ENCODE results near the gene FYN.
"Not testable (repeated sequence)": the region's sequence is repeated elsewhere in the genome, so short reads cannot be mapped to it uniquely, and the experiment has no call there.

FYN gene

GRCh38 chr6:111788379-111789276 is 84.6 kb downstream of the FYN start:
- Histone ChIP-seq H3K27ac (ENCODE audit: low read depth, low read length) (no peak overlapping the region), H3K4me2 (ENCODE audit: low read length) (no peak overlapping the region), H3K4me3 (ENCODE audit: low read length) (no peak overlapping the region), H3F3A (ENCODE audit: control insufficient read depth, insufficient read depth) (no peaks in the 10 kb centered on the region), H4K20me1 (ENCODE audit: control insufficient read depth, insufficient read depth, low read depth, low read length) (no peaks in the 10 kb centered on the region), H3K79me2 (ENCODE audit: control insufficient read depth, low read length) (no peaks in the 10 kb centered on the region), H3K4me1 (ENCODE audit: control insufficient read depth, low read length) (no peaks in the 10 kb centered on the region), H3K27me3 (ENCODE audit: control insufficient read depth, low read length) (no peaks in the 10 kb centered on the region), H3K36me3 (ENCODE audit: control insufficient read depth, low read length) (no peaks in the 10 kb centered on the region), H3K9me2 (replicated peaks; ENCODE audit: control insufficient read depth, low read length) (no peaks in the 10 kb centered on the region), H3K9me3 (ENCODE audit: control insufficient read depth, insufficient read depth, low read length) (no peaks in the 10 kb centered on the region)
- TF ChIP-seq CTCF (IDR thresholded peaks at IDR 0.05; ENCODE audit: low read depth, low read length, poor library complexity, severe bottlenecking) (no peak), EZH2phosphoT487 (IDR thresholded peaks at IDR 0.05; ENCODE audit: borderline replicate concordance, low read length) (no peak)

- H3K4me2 ChIP-seq (ENCODE audit: low read length); H3K9me3 ChIP-seq (ENCODE audit: control insufficient read depth, insufficient read depth, low read length); H3K27me3 ChIP-seq (ENCODE audit: control insufficient read depth, low read length); H4K20me1 ChIP-seq (ENCODE audit: control insufficient read depth, insufficient read depth, low read depth, low read length); H3K36me3 ChIP-seq (ENCODE audit: control insufficient read depth, low read length); H3K9me2 ChIP-seq (replicated peaks; ENCODE audit: control insufficient read depth, low read length); H3K4me1 ChIP-seq (ENCODE audit: control insufficient read depth, low read length); H3F3A ChIP-seq (ENCODE audit: control insufficient read depth, insufficient read depth); H3K4me3 ChIP-seq (ENCODE audit: low read length); H3K79me2 ChIP-seq (ENCODE audit: control insufficient read depth, low read length); H3K27ac ChIP-seq (ENCODE audit: low read depth, low read length): not testable (repeated sequence)
These were observed 87.1 kb downstream of the FYN start for GRCh38 chr6:111786151-111786550.

- Histone ChIP-seq H3K27ac (ENCODE audit: low read depth, low read length) (no peak overlapping the region), H3K79me2 (ENCODE audit: control insufficient read depth, low read length) (no peaks in the 10 kb centered on the region), H3K27me3 (ENCODE audit: control insufficient read depth, low read length) (no peaks in the 10 kb centered on the region), H3F3A (ENCODE audit: control insufficient read depth, insufficient read depth) (no peaks in the 10 kb centered on the region), H3K9me2 (replicated peaks; ENCODE audit: control insufficient read depth, low read length) (no peaks in the 10 kb centered on the region), H4K20me1 (ENCODE audit: control insufficient read depth, insufficient read depth, low read depth, low read length) (no peaks in the 10 kb centered on the region), H3K36me3 (ENCODE audit: control insufficient read depth, low read length) (no peaks in the 10 kb centered on the region), H3K9me3 (ENCODE audit: control insufficient read depth, insufficient read depth, low read length) (no peaks in the 10 kb centered on the region), H3K4me1 (ENCODE audit: control insufficient read depth, low read length) (no peaks in the 10 kb centered on the region), H3K4me3 (ENCODE audit: low read length) (no peak overlapping the region), H3K4me2 (ENCODE audit: low read length) (no peak overlapping the region)
- TF ChIP-seq CTCF (IDR thresholded peaks at IDR 0.05; ENCODE audit: low read depth, low read length, poor library complexity, severe bottlenecking) (no peak), EZH2phosphoT487 (IDR thresholded peaks at IDR 0.05; ENCODE audit: borderline replicate concordance, low read length) (no peak)
These were observed 88.8 kb downstream of the FYN start for GRCh38 chr6:111784433-111784832.

GRCh38 chr6:111782887-111783466 is 90.3 kb downstream of the FYN start:
- Histone ChIP-seq H3K36me3 (ENCODE audit: control insufficient read depth, low read length) (no peaks in the 10 kb centered on the region), H3K79me2 (ENCODE audit: control insufficient read depth, low read length) (no peaks in the 10 kb centered on the region)

More at GRCh38 chr6:111782887-111783466, 90.3 kb downstream of the FYN start:
- no peaks in the 10 kb centered on the region for H4K20me1 ChIP-seq (ENCODE audit: control insufficient read depth, insufficient read depth, low read depth, low read length)
- H3K27me3 ChIP-seq (ENCODE audit: control insufficient read depth, low read length): no peaks in the 10 kb centered on the region
- no peaks in the 10 kb centered on the region for H3K4me1 ChIP-seq (ENCODE audit: control insufficient read depth, low read length)
- H3K27ac ChIP-seq (ENCODE audit: low read depth, low read length): no peak overlapping the region
- H3K9me3 ChIP-seq (ENCODE audit: control insufficient read depth, insufficient read depth, low read length): no peaks in the 10 kb centered on the region
- no peak overlapping the region for H3K4me3 ChIP-seq (ENCODE audit: low read length)
- H3K9me2 ChIP-seq (replicated peaks; ENCODE audit: control insufficient read depth, low read length): no peaks in the 10 kb centered on the region
- no peak overlapping the region for H3K4me2 ChIP-seq (ENCODE audit: low read length)
- H3F3A ChIP-seq (ENCODE audit: control insufficient read depth, insufficient read depth): no peaks in the 10 kb centered on the region
- TF ChIP-seq CTCF (IDR thresholded peaks at IDR 0.05; ENCODE audit: low read depth, low read length, poor library complexity, severe bottlenecking): no peak
- no peak for TF ChIP-seq EZH2phosphoT487 (IDR thresholded peaks at IDR 0.05; ENCODE audit: borderline replicate concordance, low read length)

Measured in DOHH2 (cell line).